Lower leg skin (tissue), 3 donors: Measurements from ENCODE around the gene FAM193A.

Source experiments
- POLR2A ChIP-seq, 2 donors: fragments of 450-650 bp; IDR thresholded peaks; one replicate each; pipeline ENCODE4 v1.6.1; 2016 to 2017; ENCODE audit warnings: antibody characterized with exemption in 2 of 2, mild to moderate bottlenecking in 1 of 2, moderate library complexity in 1 of 2
- TF ChIP-seq, protein P1 (sequence below), 3 donors: fragments of 450-650 bp; IDR thresholded peaks; one replicate each; pipeline ENCODE4 v1.5.1; 2016; ENCODE audit warnings: antibody characterized with exemption in 3 of 3, mild to moderate bottlenecking in 3 of 3, moderate library complexity in 2 of 3

DNA sequence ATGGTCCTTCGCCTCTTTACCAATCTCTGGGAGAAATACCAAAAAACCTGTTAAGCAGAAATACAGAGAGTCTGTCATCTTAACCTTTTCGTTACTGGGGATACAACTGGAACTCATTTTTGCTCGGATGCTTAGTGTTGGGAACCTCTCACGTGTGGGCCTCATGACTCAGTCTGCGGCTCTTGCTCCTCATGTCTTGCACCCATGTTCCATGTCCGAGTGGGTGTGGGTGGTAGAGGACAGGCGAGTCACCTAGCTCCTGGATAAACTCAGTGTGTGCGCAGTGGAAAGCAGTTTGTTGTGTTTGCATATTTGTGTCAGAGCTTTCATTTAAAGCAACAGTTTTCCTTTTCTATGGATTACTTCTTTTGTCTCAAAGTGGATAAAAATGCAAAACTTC lies 149.1 kb downstream of the FAM193A start:
- TF ChIP-seq POLR2A (IDR thresholded peaks at IDR 0.05) = no peak
- TF ChIP-seq, protein P1, sequence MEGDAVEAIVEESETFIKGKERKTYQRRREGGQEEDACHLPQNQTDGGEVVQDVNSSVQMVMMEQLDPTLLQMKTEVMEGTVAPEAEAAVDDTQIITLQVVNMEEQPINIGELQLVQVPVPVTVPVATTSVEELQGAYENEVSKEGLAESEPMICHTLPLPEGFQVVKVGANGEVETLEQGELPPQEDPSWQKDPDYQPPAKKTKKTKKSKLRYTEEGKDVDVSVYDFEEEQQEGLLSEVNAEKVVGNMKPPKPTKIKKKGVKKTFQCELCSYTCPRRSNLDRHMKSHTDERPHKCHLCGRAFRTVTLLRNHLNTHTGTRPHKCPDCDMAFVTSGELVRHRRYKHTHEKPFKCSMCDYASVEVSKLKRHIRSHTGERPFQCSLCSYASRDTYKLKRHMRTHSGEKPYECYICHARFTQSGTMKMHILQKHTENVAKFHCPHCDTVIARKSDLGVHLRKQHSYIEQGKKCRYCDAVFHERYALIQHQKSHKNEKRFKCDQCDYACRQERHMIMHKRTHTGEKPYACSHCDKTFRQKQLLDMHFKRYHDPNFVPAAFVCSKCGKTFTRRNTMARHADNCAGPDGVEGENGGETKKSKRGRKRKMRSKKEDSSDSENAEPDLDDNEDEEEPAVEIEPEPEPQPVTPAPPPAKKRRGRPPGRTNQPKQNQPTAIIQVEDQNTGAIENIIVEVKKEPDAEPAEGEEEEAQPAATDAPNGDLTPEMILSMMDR (IDR thresholded peaks at IDR 0.05) = no peak
